CD14-positive monocyte (primary cell): Measurements from ENCODE around the gene SPSB4. TPM values are rescaled to one million over a fixed set of nuclear protein-coding genes. Genes with fewer than 3 reads are reported as not detected.

Source experiments
- DNase-seq, 3 donors: peaks; one replicate each; pipeline ENCODE4 v3.0.0-alpha.2; 2011 to 2022
- H2AFZ ChIP-seq: 2 replicates; pipeline ENCODE4 v1.6.0; 2012; ENCODE audit warnings: mild to moderate bottlenecking, low read depth, low read length, inconsistent platforms; ENCODE audit not compliant: insufficient read depth, poor library complexity, severe bottlenecking
- H3K27ac ChIP-seq, 2 donors: 1 replicate in 1 of 2; 2 replicates in 1 of 2; pipeline ENCODE4 v1.5.1; 2012 to 2013; ENCODE audit warnings: low read length in 2 of 2, control low read depth in 1 of 2, inconsistent platforms in 1 of 2, low read depth in 1 of 2, mild to moderate bottlenecking in 1 of 2
- H3K27me3 ChIP-seq, 2 donors: one replicate each; pipeline versions ENCODE4 v1.6.0 to v1.6.1; 2011 to 2013; ENCODE audit warnings: low read length in 2 of 2; ENCODE audit not compliant: control insufficient read depth in 2 of 2, insufficient read depth in 2 of 2
- H3K36me3 ChIP-seq, 2 donors: replicated peaks in 1 of 2; 1 replicate in 1 of 2; 2 replicates in 1 of 2; pipeline versions ENCODE4 v1.5.1 to v1.6.1; 2012 to 2013; ENCODE audit warnings: low read length in 2 of 2, control low read depth in 1 of 2, inconsistent platforms in 1 of 2, mild to moderate bottlenecking in 1 of 2; ENCODE audit not compliant: insufficient read depth in 2 of 2, control insufficient read depth in 1 of 2
- H3K4me1 ChIP-seq, 2 donors: 1 replicate in 1 of 2; 2 replicates in 1 of 2; pipeline versions ENCODE4 v1.5.1 to v1.6.1; 2012 to 2013; ENCODE audit warnings: low read length in 2 of 2, control low read depth in 1 of 2, inconsistent platforms in 1 of 2, mild to moderate bottlenecking in 1 of 2, moderate library complexity in 1 of 2; ENCODE audit not compliant: insufficient read depth in 2 of 2, control insufficient read depth in 1 of 2
- H3K4me2 ChIP-seq: replicated peaks from 2 replicates; pipeline ENCODE3; 2012; ENCODE audit warnings: low read length, moderate library complexity, mild to moderate bottlenecking; ENCODE audit not compliant: poor library complexity, severe bottlenecking; ENCODE audit errors: extremely low read depth
- H3K4me3 ChIP-seq, 3 experiments: fragments of 200-600 bp in 1 of 3; sonication (generic) in 1 of 3; replicated peaks in 1 of 3; 1 replicate in 2 of 3; 2 replicates in 1 of 3; pipeline ENCODE4 v1.5.1; 2011 to 2013; ENCODE audit warnings: low read length in 3 of 3, mild to moderate bottlenecking in 3 of 3, control low read depth in 2 of 3, low read depth in 2 of 3, inconsistent platforms in 1 of 3, moderate library complexity in 1 of 3
- H3K79me2 ChIP-seq: 2 replicates; pipeline ENCODE4 v1.6.0; 2012; ENCODE audit warnings: mild to moderate bottlenecking, control low read depth, inconsistent platforms, low read length, moderate library complexity; ENCODE audit not compliant: insufficient read depth
- H3K9ac ChIP-seq: 2 replicates; pipeline ENCODE4 v1.6.0; 2017; ENCODE audit warnings: low read length, mild to moderate bottlenecking; ENCODE audit not compliant: insufficient read depth, poor library complexity, severe bottlenecking
- H3K9me3 ChIP-seq, 2 donors: replicated peaks in 1 of 2; 1 replicate in 1 of 2; 2 replicates in 1 of 2; pipeline versions ENCODE4 v1.5.1 to v1.6.1; 2012 to 2013; ENCODE audit warnings: low read length in 2 of 2, control low read depth in 1 of 2; ENCODE audit not compliant: control insufficient read depth in 1 of 2, insufficient read depth in 1 of 2
- H4K20me1 ChIP-seq: 2 replicates; pipeline ENCODE4 v1.6.0; 2012; ENCODE audit warnings: mild to moderate bottlenecking, low read length, control low read depth, moderate library complexity; ENCODE audit not compliant: insufficient read depth
- H3K27ac Mint-ChIP-seq, 7 donors: one replicate each; pipeline ENCODE4 v1.8.0; 2020; ENCODE audit warnings: mild to moderate bottlenecking in 7 of 7, mixed read lengths in 7 of 7, moderate library complexity in 6 of 7, inconsistent platforms in 2 of 7
- H3K27me3 Mint-ChIP-seq, 3 donors: one replicate each; pipeline ENCODE4 v1.8.0; 2021 to 2022; ENCODE audit warnings: low read depth in 3 of 3, mild to moderate bottlenecking in 3 of 3, mixed read lengths in 3 of 3, moderate library complexity in 3 of 3, inconsistent platforms in 1 of 3
- H3K36me3 Mint-ChIP-seq, 2 donors: one replicate each; pipeline ENCODE4 v1.8.0; 2020; ENCODE audit warnings: mixed read lengths in 2 of 2, inconsistent platforms in 1 of 2, mild to moderate bottlenecking in 1 of 2
- H3K4me1 Mint-ChIP-seq: one replicate; pipeline ENCODE4 v1.8.0; 2020; ENCODE audit warnings: mild to moderate bottlenecking, mixed read lengths
- H3K4me3 Mint-ChIP-seq, 2 donors: one replicate each; pipeline ENCODE4 v1.8.0; 2020; ENCODE audit warnings: mild to moderate bottlenecking in 2 of 2, mixed read lengths in 2 of 2, moderate library complexity in 1 of 2
- H3K9me3 Mint-ChIP-seq, 7 donors: one replicate each; pipeline ENCODE4 v1.8.0; 2020 to 2022; ENCODE audit warnings: mixed read lengths in 7 of 7, mild to moderate bottlenecking in 6 of 7, moderate library complexity in 6 of 7, inconsistent platforms in 2 of 7
- WGBS: methylation state at CpG from one replicate; pipeline ENCODE4 v1.1.5; 2013; ENCODE audit warnings: missing lambda C conversion rate; ENCODE audit not compliant: insufficient coverage; 5-methylcytosine and 5-hydroxymethylcytosine counted together
- intact Hi-C, 2 donors: fragments of 100-400 bp; cut with micrococcal nuclease; formaldehyde crosslinking; loops; one replicate each; pipeline versions ENCODE4 v1.15.0 to v1.15.1; 2023
- polyA plus RNA-seq, 3 donors: library from polyadenylated mRNA; depleted of rRNA in 1 of 3; unstranded in 2 of 3; stranded (reverse) in 1 of 3; fragments of 300-500 nt in 2 of 3; fragments of >200 nt in 1 of 3; fragmentation: Illumina TruSeq in 2 of 3; gene quantifications; 1 replicate in 2 of 3; 2 replicates in 1 of 3; pipeline ENCODE4 v1.2.3, GENCODE V29; 2012 to 2021
- TF ChIP-seq, protein P1 (sequence below): fragments of 200-600 bp; IDR thresholded peaks from one replicate; pipeline ENCODE4 v1.8.0; 2022; ENCODE audit warnings: antibody characterized with exemption, mild to moderate bottlenecking

SPSB4 gene
- polyA plus RNA-seq, 3 donors, result not detected

DNA sequence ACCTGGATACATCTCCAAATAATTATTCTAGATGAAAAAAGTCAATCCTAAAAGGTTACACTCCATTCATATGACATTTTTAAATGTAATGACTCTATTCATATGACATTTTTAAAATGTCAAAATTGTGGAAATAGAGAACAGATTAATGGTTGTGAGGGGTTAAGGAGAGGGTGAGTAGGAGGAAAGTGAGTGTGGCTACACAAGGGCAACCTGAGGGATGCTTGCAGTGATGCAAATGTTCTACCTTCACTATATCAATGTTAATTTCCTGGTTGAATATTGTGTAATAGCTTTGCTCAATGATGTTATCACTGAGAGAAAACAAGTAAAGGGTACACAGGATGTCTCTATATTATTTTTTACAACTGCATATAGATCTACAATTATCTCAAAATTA is 125.6 kb downstream of the SPSB4 start:
- no peak overlapping the region for H3K4me2 ChIP-seq
- H3K27me3 ChIP-seq, result no peaks in the 10 kb centered on the region
- Mint-ChIP-seq H3K4me1 (no peaks in the 10 kb centered on the region), H3K27me3 (peaks cover 0 to 6% (median 4%) of the 10 kb centered on the region in 3 donors), H3K36me3 (no peaks in the 10 kb centered on the region), H3K27ac (no peak overlapping the region), H3K9me3 (peaks cover 0 to 13% (median 9%) of the 10 kb centered on the region in 7 donors), H3K4me3 (no peak overlapping the region)
- TF ChIP-seq, protein P1, sequence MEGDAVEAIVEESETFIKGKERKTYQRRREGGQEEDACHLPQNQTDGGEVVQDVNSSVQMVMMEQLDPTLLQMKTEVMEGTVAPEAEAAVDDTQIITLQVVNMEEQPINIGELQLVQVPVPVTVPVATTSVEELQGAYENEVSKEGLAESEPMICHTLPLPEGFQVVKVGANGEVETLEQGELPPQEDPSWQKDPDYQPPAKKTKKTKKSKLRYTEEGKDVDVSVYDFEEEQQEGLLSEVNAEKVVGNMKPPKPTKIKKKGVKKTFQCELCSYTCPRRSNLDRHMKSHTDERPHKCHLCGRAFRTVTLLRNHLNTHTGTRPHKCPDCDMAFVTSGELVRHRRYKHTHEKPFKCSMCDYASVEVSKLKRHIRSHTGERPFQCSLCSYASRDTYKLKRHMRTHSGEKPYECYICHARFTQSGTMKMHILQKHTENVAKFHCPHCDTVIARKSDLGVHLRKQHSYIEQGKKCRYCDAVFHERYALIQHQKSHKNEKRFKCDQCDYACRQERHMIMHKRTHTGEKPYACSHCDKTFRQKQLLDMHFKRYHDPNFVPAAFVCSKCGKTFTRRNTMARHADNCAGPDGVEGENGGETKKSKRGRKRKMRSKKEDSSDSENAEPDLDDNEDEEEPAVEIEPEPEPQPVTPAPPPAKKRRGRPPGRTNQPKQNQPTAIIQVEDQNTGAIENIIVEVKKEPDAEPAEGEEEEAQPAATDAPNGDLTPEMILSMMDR, result no peak
- H3K9ac ChIP-seq, result no peak overlapping the region
- H4K20me1 ChIP-seq, result no peaks in the 10 kb centered on the region
- no peak overlapping the region for H2AFZ ChIP-seq
- no peaks in the 10 kb centered on the region for H3K9me3 ChIP-seq
- H3K36me3 ChIP-seq, result no peaks in the 10 kb centered on the region
- no peaks in the 10 kb centered on the region for H3K79me2 ChIP-seq
- no peak overlapping the region for H3K27ac ChIP-seq
- intact Hi-C loops, result no loop called here
- H3K4me3 ChIP-seq, result no peak overlapping the region
- no peak for DNase-seq
- H3K4me1 ChIP-seq, result no peaks in the 10 kb centered on the region

DNA sequence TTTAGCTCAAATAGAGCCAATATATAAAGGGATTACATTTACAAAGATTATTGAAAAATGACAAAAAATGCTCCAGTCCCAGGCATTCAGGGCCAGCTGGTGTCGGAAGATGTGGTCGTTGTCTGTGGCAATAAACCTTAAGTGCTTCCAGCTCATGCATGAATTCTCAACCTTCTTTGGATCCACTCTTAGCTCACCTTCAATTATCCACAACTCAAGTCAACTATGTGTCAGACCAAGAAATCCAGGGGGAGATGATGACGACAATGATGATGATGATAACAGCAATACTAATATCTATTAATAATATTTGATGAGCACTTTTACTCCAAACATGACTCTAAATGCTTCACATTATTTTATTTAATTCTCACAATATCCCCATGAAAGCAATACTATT is 126.9 kb downstream of the SPSB4 start:
- intact Hi-C loops, result no loop called here
- no peak for DNase-seq
- Histone ChIP-seq H3K4me2 (no peak overlapping the region), H4K20me1 (no peaks in the 10 kb centered on the region), H3K27ac (no peak overlapping the region), H3K4me1 (no peaks in the 10 kb centered on the region), H3K9ac (no peak overlapping the region), H2AFZ (no peak overlapping the region), H3K4me3 (no peak overlapping the region), H3K9me3 (no peaks in the 10 kb centered on the region), H3K27me3 (no peaks in the 10 kb centered on the region), H3K79me2 (no peaks in the 10 kb centered on the region), H3K36me3 (no peaks in the 10 kb centered on the region)
- H3K4me3 Mint-ChIP-seq, result no peak overlapping the region
- 92% methylated on average over 2 of the region's 3 CpGs for WGBS
- TF ChIP-seq, protein P1, result no peak
- H3K9me3 Mint-ChIP-seq, result peaks cover 0 to 13% (median 9%) of the 10 kb centered on the region in 7 donors
- H3K27me3 Mint-ChIP-seq, result peaks cover 0 to 6% (median 6%) of the 10 kb centered on the region in 3 donors
- no peaks in the 10 kb centered on the region for H3K36me3 Mint-ChIP-seq
- H3K4me1 Mint-ChIP-seq, result no peaks in the 10 kb centered on the region
- no peak overlapping the region for H3K27ac Mint-ChIP-seq
